ENCODE data around the gene MOB3A. TPM values are rescaled to one million over a fixed set of nuclear protein-coding genes. Genes with fewer than 3 reads are reported as not detected.
A peak's percentile ranks its signal among the peaks of the same experiment; 100 is the strongest.

Gene MOB3A
- total and polyA plus RNA-seq, 2 of the 8 experiments (the other 6 are each of a cell fraction or from before 2014, with no cell fraction given) = 9.2 to 9.6 TPM

- TF ChIP-seq EP300 (IDR thresholded peaks at IDR 0.05; ENCODE audit: borderline replicate concordance in 1 of 2, low read depth in 2 of 2, low read length in 2 of 2) (no peak), MAX (IDR thresholded peaks at IDR 0.05) (peak; percentile 65), SP1 (IDR thresholded peaks at IDR 0.05; ENCODE audit: low read depth, low read length) (peak; percentile 59; the same call in 1 of the 2 replicates), KDM1A (IDR thresholded peaks at IDR 0.05; ENCODE audit: borderline replicate concordance, low read length) (peak; percentile 100), GTF2F1 (IDR thresholded peaks at IDR 0.05; ENCODE audit: borderline replicate concordance, low read depth, low read length) (peak; percentile 98), JUN (IDR thresholded peaks at IDR 0.05; ENCODE audit: low read depth, low read length) (no peak), PHF8 (conservative IDR thresholded peaks at IDR 0.05; ENCODE audit: low read depth, low read length) (peak; percentile 84), CHD2 (IDR thresholded peaks at IDR 0.05; ENCODE audit: low read length) (no peak), GABPA (IDR thresholded peaks at IDR 0.05; ENCODE audit: borderline replicate concordance, insufficient read depth, low read length) (peak; percentile 16; the same call in 1 of the 2 replicates), NRF1 (IDR thresholded peaks at IDR 0.05; ENCODE audit: low read depth, low read length) (peak; percentile 98), RBBP5 (IDR thresholded peaks at IDR 0.05; ENCODE audit: borderline replicate concordance, low read depth, low read length) (0 out of 2 replicates have a peak, but pooled peaks have one; percentile 7), EGR1 (IDR thresholded peaks at IDR 0.05; ENCODE audit: borderline replicate concordance, low read depth, low read length) (no peak; the same call in 1 of the 2 replicates), HDAC2 (IDR thresholded peaks at IDR 0.05; ENCODE audit: borderline replicate concordance in 1 of 2, low read depth in 2 of 2, low read length in 2 of 2) (peak in 1 of 2 experiments; percentile 100; a peak in 2 of 4 replicates), TAF1 (IDR thresholded peaks at IDR 0.05; ENCODE audit: low read depth, low read length) (peak; percentile 99), ATF2 (IDR thresholded peaks at IDR 0.05; ENCODE audit: low read length) (no peak), KDM4A (IDR thresholded peaks at IDR 0.05; ENCODE audit: low read depth, low read length, severe bottlenecking) (peak; percentile 19), ASH2L (IDR thresholded peaks at IDR 0.05; ENCODE audit: low read length) (peak; percentile 52), CHD1 (IDR thresholded peaks at IDR 0.05; ENCODE audit: low read depth, low read length) (no peak), USF2 (IDR thresholded peaks at IDR 0.05; ENCODE audit: low read length) (no peak), BACH1 (IDR thresholded peaks at IDR 0.05; ENCODE audit: low read length) (no peak)
Measured at GRCh38 chr19:2050991-2051772, 44.9 kb downstream of the MOB3A start, which contains the start of gene MKNK2 (continued).

Measured in H1 (cell line).